HG03045 (cell line): Measurements from ENCODE around the gene RPUSD4.

ENCODE experiments used
- ATAC-seq: cut with Tn5 transposase; IDR thresholded peaks from one replicate; pipeline ENCODE4 v1.9.1; 2021; ENCODE audit warnings: mild to moderate bottlenecking, moderate library complexity; ENCODE audit not compliant: unreplicated experiment

Gene RPUSD4

GRCh38 chr11:126214441-126214840, 3.0 kb upstream of the RPUSD4 start:
- ATAC-seq = no peak

- no peak for ATAC-seq
Observed at GRCh38 chr11:126212089-126212660, 725 bp upstream of the RPUSD4 start.

GRCh38 chr11:126210871-126211235, 597 bp downstream of the RPUSD4 start:
- no peak for ATAC-seq

- ATAC-seq = no peak
Observed at GRCh38 chr11:126207896-126208295, 3.6 kb downstream of the RPUSD4 start.

GRCh38 chr11:126205359-126205758, 6.1 kb downstream of the RPUSD4 start:
- ATAC-seq = no peak

- ATAC-seq = no peak
Observed at GRCh38 chr11:126202646-126203359, 8.6 kb downstream of the RPUSD4 start.

GRCh38 chr11:126198648-126199047, 12.8 kb downstream of the RPUSD4 start:
- no peak for ATAC-seq

- no peak for ATAC-seq
Observed at GRCh38 chr11:126197277-126197939, 14.0 kb downstream of the RPUSD4 start.

- ATAC-seq = no peak
Observed at GRCh38 chr11:126195119-126195518, 16.3 kb downstream of the RPUSD4 start.

GRCh38 chr11:126194121-126194543, 17.3 kb downstream of the RPUSD4 start:
- ATAC-seq = no peak

GRCh38 chr11:126193038-126193478, 18.4 kb downstream of the RPUSD4 start:
- no peak for ATAC-seq

- ATAC-seq = no peak
Observed at GRCh38 chr11:126192361-126192760, 19.1 kb downstream of the RPUSD4 start.

- no peak for ATAC-seq
Observed at GRCh38 chr11:126191379-126192073, 19.9 kb downstream of the RPUSD4 start.

- no peak for ATAC-seq
Observed at GRCh38 chr11:126190792-126191191, 20.7 kb downstream of the RPUSD4 start.

- peak; percentile 85 for ATAC-seq
Observed at GRCh38 chr11:126189109-126189929, 22.1 kb downstream of the RPUSD4 start.

GRCh38 chr11:126188332-126189108, 22.9 kb downstream of the RPUSD4 start:
- ATAC-seq = peak; percentile 59

- ATAC-seq = no peak
Observed at GRCh38 chr11:126186708-126187529, 24.5 kb downstream of the RPUSD4 start.

- no peak for ATAC-seq
Observed at GRCh38 chr11:126186025-126186698, 25.3 kb downstream of the RPUSD4 start.
